ENCODE measurements around the gene MCM10.

DNA sequence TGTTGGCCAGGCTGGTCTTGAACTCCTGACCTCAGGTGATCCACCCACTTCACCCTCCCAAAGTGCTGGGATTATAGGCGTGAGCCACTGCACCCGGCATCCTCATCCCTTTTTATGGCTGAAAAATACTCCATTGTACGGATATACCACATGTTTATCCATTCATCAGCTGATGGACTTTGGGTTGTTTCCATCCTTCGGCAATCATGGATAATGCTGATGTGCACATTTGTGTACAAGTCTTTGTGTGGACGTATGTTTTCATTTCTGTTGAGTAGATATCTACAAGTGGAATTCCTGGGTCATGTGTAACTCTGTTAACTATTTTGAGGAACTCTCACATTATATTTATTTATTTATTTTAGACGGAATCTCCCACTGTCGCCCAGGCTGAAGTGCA, 78.6 kb downstream of the MCM10 start:
- TF ChIP-seq EP300 (IDR thresholded peaks at IDR 0.05; ENCODE audit: borderline replicate concordance in 1 of 2, control insufficient read depth in 1 of 2, low read depth in 2 of 2, low read length in 2 of 2) (no peak), POLR2AphosphoS5 (IDR thresholded peaks at IDR 0.05; ENCODE audit: low read length) (no peak)

Measured in GM12878 (cell line).